Loucy (cell line): Measurements from ENCODE around the gene HOXA13.
A peak's percentile ranks its signal among the peaks of the same experiment; 100 is the strongest.

ENCODE experiments used
- H2AFZ ChIP-seq: fragments of 200-600 bp; sonication (generic); 2 replicates; pipeline ENCODE4 v1.6.0; 2016; ENCODE audit warnings: antibody characterized with exemption, mild to moderate bottlenecking, low read length, moderate library complexity
- H3F3A ChIP-seq: fragments of 200-600 bp; 2 replicates; pipeline ENCODE4 v1.6.0; 2016; ENCODE audit warnings: antibody characterized with exemption, low read depth, mild to moderate bottlenecking
- H3K27me3 ChIP-seq: fragments of 200-600 bp; sonication (generic); 2 replicates; pipeline ENCODE4 v1.6.1; 2014; ENCODE audit warnings: low read length, mild to moderate bottlenecking; ENCODE audit not compliant: insufficient read depth, poor library complexity, severe bottlenecking
- H3K36me3 ChIP-seq: fragments of 200-600 bp; sonication (generic); 2 replicates; pipeline ENCODE4 v1.6.1; 2016; ENCODE audit warnings: low read length; ENCODE audit not compliant: insufficient read depth
- H3K4me1 ChIP-seq: fragments of 200-600 bp; sonication (generic); 2 replicates; pipeline ENCODE4 v1.5.1; 2014; ENCODE audit warnings: low read length, mild to moderate bottlenecking; ENCODE audit not compliant: insufficient read depth, poor library complexity, severe bottlenecking
- H3K4me2 ChIP-seq: fragments of 200-600 bp; sonication (generic); 2 replicates; pipeline ENCODE4 v1.6.0; 2014; ENCODE audit warnings: antibody characterized with exemption, low read length, low read depth, mild to moderate bottlenecking; ENCODE audit not compliant: poor library complexity, severe bottlenecking
- H3K4me3 ChIP-seq: fragments of 200-600 bp; sonication (generic); 2 replicates; pipeline ENCODE4 v1.5.1; 2014; ENCODE audit warnings: low read length, mild to moderate bottlenecking, mixed read lengths; ENCODE audit not compliant: poor library complexity, severe bottlenecking
- H3K79me2 ChIP-seq: fragments of 200-600 bp; sonication (generic); 2 replicates; pipeline ENCODE4 v1.6.1; 2014; ENCODE audit warnings: low read length; ENCODE audit not compliant: insufficient read depth
- H3K9ac ChIP-seq: fragments of 200-600 bp; sonication (generic); 2 replicates; pipeline ENCODE4 v1.6.0; 2014; ENCODE audit warnings: mild to moderate bottlenecking, low read depth, low read length, moderate library complexity; ENCODE audit not compliant: poor library complexity, severe bottlenecking
- H3K9me2 ChIP-seq: fragments of 200-600 bp; sonication (generic); replicated peaks from 2 replicates; pipeline ENCODE4 v1.6.1; 2016; ENCODE audit warnings: low read depth, low read length, mixed read lengths
- H3K9me3 ChIP-seq: fragments of 200-600 bp; sonication (generic); 2 replicates; pipeline ENCODE4 v1.6.1; 2014; ENCODE audit warnings: mild to moderate bottlenecking, antibody characterized with exemption, low read length, low read depth; ENCODE audit not compliant: insufficient read depth
- H4K20me1 ChIP-seq: fragments of 200-600 bp; sonication (generic); 2 replicates; pipeline ENCODE4 v1.6.0; 2014; ENCODE audit warnings: antibody characterized with exemption, low read length, mild to moderate bottlenecking; ENCODE audit not compliant: insufficient read depth, poor library complexity, severe bottlenecking
- EZH2phosphoT487 ChIP-seq: fragments of 200-600 bp; IDR thresholded peaks from 2 replicates; pipeline ENCODE4 v1.6.1; 2018; ENCODE audit warnings: antibody characterized with exemption, mild to moderate bottlenecking, moderate library complexity, borderline replicate concordance
- TF ChIP-seq, protein P1 (sequence below): fragments of 200-600 bp; sonication (generic); conservative IDR thresholded peaks from 2 replicates; pipeline ENCODE4 v1.5.1; 2014; ENCODE audit warnings: mild to moderate bottlenecking, antibody characterized with exemption, low read length

HOXA13 gene

GRCh38 chr7:27191161-27191731, 8.6 kb downstream of the HOXA13 start:
- Histone ChIP-seq H3F3A (no peaks in the 10 kb centered on the region), H4K20me1 (peaks cover 51% of the 10 kb centered on the region), H3K9me3 (no peaks in the 10 kb centered on the region), H3K4me2 (peak overlapping the region; percentile 98), H3K36me3 (peaks cover 11% of the 10 kb centered on the region), H3K4me3 (peak overlapping the region; percentile 91), H3K4me1 (peaks cover 52% of the 10 kb centered on the region), H3K79me2 (peaks cover 100% of the 10 kb centered on the region), H2AFZ (no peak overlapping the region), H3K9ac (peak overlapping the region; percentile 99), H3K27me3 (peaks cover 25% of the 10 kb centered on the region), H3K9me2 (no peaks in the 10 kb centered on the region)
- no peak for TF ChIP-seq EZH2phosphoT487
- TF ChIP-seq, protein P1, sequence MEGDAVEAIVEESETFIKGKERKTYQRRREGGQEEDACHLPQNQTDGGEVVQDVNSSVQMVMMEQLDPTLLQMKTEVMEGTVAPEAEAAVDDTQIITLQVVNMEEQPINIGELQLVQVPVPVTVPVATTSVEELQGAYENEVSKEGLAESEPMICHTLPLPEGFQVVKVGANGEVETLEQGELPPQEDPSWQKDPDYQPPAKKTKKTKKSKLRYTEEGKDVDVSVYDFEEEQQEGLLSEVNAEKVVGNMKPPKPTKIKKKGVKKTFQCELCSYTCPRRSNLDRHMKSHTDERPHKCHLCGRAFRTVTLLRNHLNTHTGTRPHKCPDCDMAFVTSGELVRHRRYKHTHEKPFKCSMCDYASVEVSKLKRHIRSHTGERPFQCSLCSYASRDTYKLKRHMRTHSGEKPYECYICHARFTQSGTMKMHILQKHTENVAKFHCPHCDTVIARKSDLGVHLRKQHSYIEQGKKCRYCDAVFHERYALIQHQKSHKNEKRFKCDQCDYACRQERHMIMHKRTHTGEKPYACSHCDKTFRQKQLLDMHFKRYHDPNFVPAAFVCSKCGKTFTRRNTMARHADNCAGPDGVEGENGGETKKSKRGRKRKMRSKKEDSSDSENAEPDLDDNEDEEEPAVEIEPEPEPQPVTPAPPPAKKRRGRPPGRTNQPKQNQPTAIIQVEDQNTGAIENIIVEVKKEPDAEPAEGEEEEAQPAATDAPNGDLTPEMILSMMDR, result no peak

DNA sequence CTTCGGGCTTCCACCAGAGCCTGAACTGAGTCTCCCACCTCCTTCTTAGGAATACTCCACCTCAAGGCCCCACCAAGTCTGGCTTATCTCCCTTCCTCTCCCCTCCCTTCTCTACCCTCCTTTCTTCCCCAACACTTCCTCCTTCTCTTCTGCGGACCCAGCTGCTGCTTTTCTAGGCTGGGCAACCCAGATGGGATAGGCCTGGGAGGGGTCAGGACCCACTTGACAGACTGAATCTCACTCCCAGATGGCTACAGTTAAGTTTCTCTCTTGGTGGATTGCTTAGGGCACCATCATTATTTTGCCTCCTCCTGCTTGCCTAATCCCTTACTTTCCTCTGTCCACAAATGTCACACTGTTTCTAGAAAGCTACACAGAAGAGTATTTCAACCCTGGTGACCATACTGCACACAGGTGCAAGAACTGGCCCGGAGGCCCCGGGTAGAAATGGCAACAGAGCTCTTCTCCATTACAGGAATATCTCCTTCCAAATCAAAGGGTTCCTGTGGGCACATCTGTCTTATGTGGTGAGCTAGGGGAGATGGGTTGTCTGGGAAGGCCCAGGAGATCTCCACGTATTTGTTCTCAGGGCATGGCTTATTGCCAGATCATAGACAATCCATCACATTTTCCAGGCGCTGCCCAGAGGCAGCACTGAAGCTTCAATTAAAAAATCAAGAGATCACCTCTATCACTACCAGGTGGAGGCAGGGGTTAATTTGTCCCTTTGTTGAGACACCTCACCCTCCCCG, 9.7 kb downstream of the HOXA13 start:
- H3K4me2 ChIP-seq, result peak overlapping the region; percentile 98
- H3K79me2 ChIP-seq, result peaks cover 100% of the 10 kb centered on the region
- H3K27me3 ChIP-seq, result peaks cover 32% of the 10 kb centered on the region

DNA sequence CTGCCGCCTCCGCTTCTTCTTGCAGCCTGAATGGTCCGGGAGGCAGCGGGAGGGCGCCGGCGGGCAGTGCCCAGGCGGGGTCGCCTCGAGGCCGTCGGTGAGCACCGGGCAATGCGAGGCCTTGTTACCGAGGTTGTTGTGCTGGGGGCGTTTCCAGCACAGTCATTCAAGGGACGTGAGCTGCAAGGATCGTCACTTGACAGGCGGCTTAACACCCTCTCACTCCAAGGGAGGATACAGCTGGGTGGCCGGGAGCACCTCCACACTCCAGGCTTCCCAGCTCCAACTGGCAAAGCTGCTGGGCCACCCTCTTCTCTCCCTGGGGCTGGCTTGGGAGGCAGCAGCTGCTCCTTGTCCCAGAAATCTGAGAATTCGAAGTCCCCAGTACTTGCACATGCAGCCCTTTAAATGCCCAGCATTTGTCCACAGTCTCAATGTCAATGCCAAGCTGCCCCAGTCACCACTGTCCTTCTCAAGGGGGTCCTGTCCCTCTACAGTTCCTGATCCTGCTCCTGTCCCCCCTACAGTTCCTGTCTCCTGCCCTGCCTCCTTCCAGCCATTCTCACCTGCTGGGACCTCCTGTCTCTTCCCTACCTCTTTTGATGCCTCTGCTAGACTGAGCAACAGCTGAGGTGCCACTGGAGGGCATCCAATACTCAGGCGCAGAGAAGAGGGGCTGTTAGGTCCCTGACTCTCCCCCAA, 10.4 kb downstream of the HOXA13 start:
- peak overlapping the region; percentile 99 for H3K9ac ChIP-seq
- peaks cover 100% of the 10 kb centered on the region for H3K79me2 ChIP-seq
- peaks cover 10% of the 10 kb centered on the region for H3K36me3 ChIP-seq
- peaks cover 35% of the 10 kb centered on the region for H4K20me1 ChIP-seq
- no peaks in the 10 kb centered on the region for H3K9me3 ChIP-seq
- H3K27me3 ChIP-seq, result peaks cover 32% of the 10 kb centered on the region
- H3K4me1 ChIP-seq, result peaks cover 51% of the 10 kb centered on the region
- H3K9me2 ChIP-seq, result no peaks in the 10 kb centered on the region
- no peaks in the 10 kb centered on the region for H3F3A ChIP-seq
- H3K4me2 ChIP-seq, result peak overlapping the region; percentile 98
- H2AFZ ChIP-seq, result no peak overlapping the region
- TF ChIP-seq EZH2phosphoT487, result no peak
- TF ChIP-seq, protein P1, result no peak
- H3K4me3 ChIP-seq, result peak overlapping the region; percentile 91

More for the DNA sequence above, 9.7 kb downstream of the HOXA13 start:
- TF ChIP-seq, protein P1, result no peak
- TF ChIP-seq EZH2phosphoT487, result no peak
- H3K9me3 ChIP-seq, result no peaks in the 10 kb centered on the region
- no peaks in the 10 kb centered on the region for H3F3A ChIP-seq
- H2AFZ ChIP-seq, result no peak overlapping the region
- H3K9me2 ChIP-seq, result no peaks in the 10 kb centered on the region
- H3K36me3 ChIP-seq, result peaks cover 11% of the 10 kb centered on the region
- H3K9ac ChIP-seq, result peak overlapping the region; percentile 99
- peaks cover 56% of the 10 kb centered on the region for H3K4me1 ChIP-seq
- peak overlapping the region; percentile 91 for H3K4me3 ChIP-seq
- H4K20me1 ChIP-seq, result peaks cover 41% of the 10 kb centered on the region
